Measurements from ENCODE around the gene STAT5A.

Gene STAT5A

DNA sequence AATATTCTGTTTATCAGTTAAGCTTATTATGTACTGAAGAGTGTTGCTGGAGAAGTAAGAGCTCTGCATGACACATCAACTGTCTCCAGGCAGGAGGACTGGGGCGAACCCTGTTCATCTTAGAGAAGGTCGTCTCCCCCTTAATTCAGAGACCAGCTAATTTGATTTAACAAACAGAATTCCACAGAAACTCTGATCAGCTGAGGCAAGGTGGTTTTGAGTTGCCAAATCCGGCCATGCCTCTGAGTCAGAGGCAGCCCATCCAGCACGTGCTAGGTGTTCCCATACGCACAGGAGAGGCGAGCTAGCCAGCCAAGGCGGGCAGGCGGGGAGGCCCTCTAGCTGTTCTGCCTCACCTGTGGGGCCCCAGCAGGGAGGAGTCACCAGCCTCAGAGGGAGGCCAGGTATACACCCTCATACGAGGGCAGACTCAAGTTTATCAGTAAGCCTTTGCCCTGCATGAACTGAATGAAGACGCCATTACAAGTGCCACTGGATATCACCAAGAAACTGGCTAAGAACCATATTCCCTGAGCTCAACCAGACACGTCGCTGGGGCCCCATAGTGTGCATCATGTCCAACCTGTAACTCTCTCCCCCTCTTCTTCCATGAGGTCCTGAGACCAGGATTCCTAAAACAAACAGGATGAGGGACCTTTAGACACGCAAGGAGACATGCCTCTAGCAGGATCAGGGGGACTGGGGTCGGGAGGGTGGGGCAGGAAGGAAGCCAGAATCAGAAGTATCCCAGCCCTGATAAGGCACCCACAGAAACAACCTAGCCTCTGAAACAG lies 25.7 kb downstream of the STAT5A start:
- Histone ChIP-seq H3K27me3 (ENCODE audit: control insufficient read depth in 1 of 2, insufficient read depth in 1 of 2, low read length in 2 of 2) (no peaks in the 10 kb centered on the region), H2BK15ac (ENCODE audit: low read depth, poor library complexity, severe bottlenecking) (no peak overlapping the region), H3K4me2 (ENCODE audit: low read length, poor library complexity, severe bottlenecking) (no peak overlapping the region), H3K14ac (ENCODE audit: low read length in 2 of 2) (no peak overlapping the region), H3K4me3 (ENCODE audit: insufficient read depth in 1 of 2, low read depth in 1 of 2, low read length in 2 of 2) (no peak overlapping the region), H3K23ac (ENCODE audit: low read length in 2 of 2) (no peak overlapping the region), H2BK12ac (ENCODE audit: low read length in 2 of 2) (no peak overlapping the region), H3K27ac (ENCODE audit: low read length, poor library complexity, severe bottlenecking) (no peak overlapping the region), H3K4ac (ENCODE audit: low read depth in 1 of 2, low read length in 2 of 2) (no peak overlapping the region), H4K91ac (ENCODE audit: low read length) (no peak overlapping the region), H2AK5ac (ENCODE audit: low read length, severe bottlenecking) (no peak overlapping the region), H2BK120ac (ENCODE audit: low read depth, low read length) (no peak overlapping the region), H3K79me1 (replicated peaks; ENCODE audit: low read length, poor library complexity, severe bottlenecking) (peaks cover 14% of the 10 kb centered on the region), H2AFZ (ENCODE audit: low read depth, low read length) (no peak overlapping the region), H3K4me1 (ENCODE audit: control insufficient read depth, insufficient read depth, low read depth, low read length) (peaks cover 15% of the 10 kb centered on the region), H3K9me3 (ENCODE audit: control insufficient read depth, low read length) (no peaks in the 10 kb centered on the region), H4K8ac (ENCODE audit: low read length) (no peak overlapping the region), H3K36me3 (ENCODE audit: control insufficient read depth in 1 of 2, insufficient read depth in 2 of 2, low read depth in 1 of 2, low read length in 2 of 2) (peaks cover 62 to 78% of the 10 kb centered on the region in 2 experiments), H3K18ac (ENCODE audit: low read depth in 1 of 2, low read length in 2 of 2) (no peak overlapping the region), H2BK5ac (ENCODE audit: low read depth, low read length, poor library complexity, severe bottlenecking) (no peak overlapping the region), H3K9ac (ENCODE audit: low read length) (no peak overlapping the region)
- WGBS, result 89% methylated on average over 12 of the region's 14 CpGs
- DNase-seq, result no peak

GRCh38 chr17:42315402-42316156 lies 27.3 kb downstream of the STAT5A start:
- H4K91ac ChIP-seq (ENCODE audit: low read length), result no peak overlapping the region
- H3K4me2 ChIP-seq (ENCODE audit: low read length, poor library complexity, severe bottlenecking), result no peak overlapping the region
- H3K23ac ChIP-seq (ENCODE audit: low read length in 2 of 2), result no peak overlapping the region
- H3K27me3 ChIP-seq (ENCODE audit: control insufficient read depth in 1 of 2, insufficient read depth in 1 of 2, low read length in 2 of 2), result no peaks in the 10 kb centered on the region
- H2BK120ac ChIP-seq (ENCODE audit: low read depth, low read length), result no peak overlapping the region
- no peak overlapping the region for H2BK12ac ChIP-seq (ENCODE audit: low read length in 2 of 2)
- no peak overlapping the region for H2AK5ac ChIP-seq (ENCODE audit: low read length, severe bottlenecking)
- no peak overlapping the region for H2AFZ ChIP-seq (ENCODE audit: low read depth, low read length)
- H3K79me1 ChIP-seq (replicated peaks; ENCODE audit: low read length, poor library complexity, severe bottlenecking), result peaks cover 18% of the 10 kb centered on the region
- H2BK5ac ChIP-seq (ENCODE audit: low read depth, low read length, poor library complexity, severe bottlenecking), result no peak overlapping the region
- no peak overlapping the region for H3K18ac ChIP-seq (ENCODE audit: low read depth in 1 of 2, low read length in 2 of 2)
- 94% methylated on average over 10 of the region's 10 CpGs for WGBS
- H4K8ac ChIP-seq (ENCODE audit: low read length), result no peak overlapping the region
- no peak overlapping the region for H3K4me3 ChIP-seq (ENCODE audit: insufficient read depth in 1 of 2, low read depth in 1 of 2, low read length in 2 of 2)
- H3K4ac ChIP-seq (ENCODE audit: low read depth in 1 of 2, low read length in 2 of 2), result no peak overlapping the region
- no peak for DNase-seq
- peaks cover 21% of the 10 kb centered on the region for H3K4me1 ChIP-seq (ENCODE audit: control insufficient read depth, insufficient read depth, low read depth, low read length)
- peaks cover 62 to 77% of the 10 kb centered on the region in 2 experiments for H3K36me3 ChIP-seq (ENCODE audit: control insufficient read depth in 1 of 2, insufficient read depth in 2 of 2, low read depth in 1 of 2, low read length in 2 of 2)
- H3K27ac ChIP-seq (ENCODE audit: low read length, poor library complexity, severe bottlenecking), result no peak overlapping the region
- H3K9me3 ChIP-seq (ENCODE audit: control insufficient read depth, low read length), result no peaks in the 10 kb centered on the region
- no peak overlapping the region for H3K14ac ChIP-seq (ENCODE audit: low read length in 2 of 2)
- H2BK15ac ChIP-seq (ENCODE audit: low read depth, poor library complexity, severe bottlenecking), result no peak overlapping the region
- H3K9ac ChIP-seq (ENCODE audit: low read length), result no peak overlapping the region

GRCh38 chr17:42316755-42317154 lies 28.5 kb downstream of the STAT5A start:
- Histone ChIP-seq H3K36me3 (ENCODE audit: control insufficient read depth in 1 of 2, insufficient read depth in 2 of 2, low read depth in 1 of 2, low read length in 2 of 2) (peaks cover 61 to 81% of the 10 kb centered on the region in 2 experiments), H2BK5ac (ENCODE audit: low read depth, low read length, poor library complexity, severe bottlenecking) (no peak overlapping the region), H3K79me1 (replicated peaks; ENCODE audit: low read length, poor library complexity, severe bottlenecking) (peaks cover 23% of the 10 kb centered on the region), H3K4me3 (ENCODE audit: insufficient read depth in 1 of 2, low read depth in 1 of 2, low read length in 2 of 2) (no peak overlapping the region), H3K23ac (ENCODE audit: low read length in 2 of 2) (no peak overlapping the region), H3K4me2 (ENCODE audit: low read length, poor library complexity, severe bottlenecking) (no peak overlapping the region), H3K18ac (ENCODE audit: low read depth in 1 of 2, low read length in 2 of 2) (no peak overlapping the region), H3K9ac (ENCODE audit: low read length) (no peak overlapping the region), H3K4ac (ENCODE audit: low read depth in 1 of 2, low read length in 2 of 2) (no peak overlapping the region), H2BK120ac (ENCODE audit: low read depth, low read length) (no peak overlapping the region), H3K14ac (ENCODE audit: low read length in 2 of 2) (no peak overlapping the region), H3K27ac (ENCODE audit: low read length, poor library complexity, severe bottlenecking) (no peak overlapping the region), H4K91ac (ENCODE audit: low read length) (no peak overlapping the region), H3K27me3 (ENCODE audit: control insufficient read depth in 1 of 2, insufficient read depth in 1 of 2, low read length in 2 of 2) (no peaks in the 10 kb centered on the region), H4K8ac (ENCODE audit: low read length) (no peak overlapping the region), H2AK5ac (ENCODE audit: low read length, severe bottlenecking) (no peak overlapping the region), H3K9me3 (ENCODE audit: control insufficient read depth, low read length) (no peaks in the 10 kb centered on the region), H2BK15ac (ENCODE audit: low read depth, poor library complexity, severe bottlenecking) (no peak overlapping the region), H2BK12ac (ENCODE audit: low read length in 2 of 2) (no peak overlapping the region), H2AFZ (ENCODE audit: low read depth, low read length) (no peak overlapping the region), H3K4me1 (ENCODE audit: control insufficient read depth, insufficient read depth, low read depth, low read length) (peaks cover 17% of the 10 kb centered on the region)
- whole genome bisulfite sequencing, result 100% methylated on average over 2 of the region's 4 CpGs
- no peak for DNase-seq

GRCh38 chr17:42317266-42317845 lies 29.1 kb downstream of the STAT5A start:
- no peak overlapping the region for H3K4ac ChIP-seq (ENCODE audit: low read depth in 1 of 2, low read length in 2 of 2)
- H4K91ac ChIP-seq (ENCODE audit: low read length), result no peak overlapping the region
- H3K23ac ChIP-seq (ENCODE audit: low read length in 2 of 2), result no peak overlapping the region
- H2BK120ac ChIP-seq (ENCODE audit: low read depth, low read length), result no peak overlapping the region
- H3K27me3 ChIP-seq (ENCODE audit: control insufficient read depth in 1 of 2, insufficient read depth in 1 of 2, low read length in 2 of 2), result no peaks in the 10 kb centered on the region
- H2AK5ac ChIP-seq (ENCODE audit: low read length, severe bottlenecking), result no peak overlapping the region
- no peak overlapping the region for H3K18ac ChIP-seq (ENCODE audit: low read depth in 1 of 2, low read length in 2 of 2)
- peaks cover 29% of the 10 kb centered on the region for H3K79me1 ChIP-seq (replicated peaks; ENCODE audit: low read length, poor library complexity, severe bottlenecking)
- no peak overlapping the region for H3K4me3 ChIP-seq (ENCODE audit: insufficient read depth in 1 of 2, low read depth in 1 of 2, low read length in 2 of 2)
- 90% methylated on average over 5 of the region's 5 CpGs for WGBS
- peaks cover 65 to 87% of the 10 kb centered on the region in 2 experiments for H3K36me3 ChIP-seq (ENCODE audit: control insufficient read depth in 1 of 2, insufficient read depth in 2 of 2, low read depth in 1 of 2, low read length in 2 of 2)
- H2BK12ac ChIP-seq (ENCODE audit: low read length in 2 of 2), result no peak overlapping the region
- H3K27ac ChIP-seq (ENCODE audit: low read length, poor library complexity, severe bottlenecking), result no peak overlapping the region
- H3K9me3 ChIP-seq (ENCODE audit: control insufficient read depth, low read length), result no peaks in the 10 kb centered on the region
- H2BK15ac ChIP-seq (ENCODE audit: low read depth, poor library complexity, severe bottlenecking), result no peak overlapping the region
- DNase-seq, result no peak
- no peak overlapping the region for H3K9ac ChIP-seq (ENCODE audit: low read length)
- H2AFZ ChIP-seq (ENCODE audit: low read depth, low read length), result no peak overlapping the region
- peaks cover 11% of the 10 kb centered on the region for H3K4me1 ChIP-seq (ENCODE audit: control insufficient read depth, insufficient read depth, low read depth, low read length)
- H3K4me2 ChIP-seq (ENCODE audit: low read length, poor library complexity, severe bottlenecking), result no peak overlapping the region
- no peak overlapping the region for H4K8ac ChIP-seq (ENCODE audit: low read length)
- H2BK5ac ChIP-seq (ENCODE audit: low read depth, low read length, poor library complexity, severe bottlenecking), result no peak overlapping the region
- no peak overlapping the region for H3K14ac ChIP-seq (ENCODE audit: low read length in 2 of 2)

Data from mesenchymal stem cell (in vitro differentiated cells and primary cell).